HG02981 (cell line): ENCODE measurements around the gene MED8.
"Not testable (repeated sequence)": the region's sequence is repeated elsewhere in the genome, so short reads cannot be mapped to it uniquely, and the experiment has no call there.

ENCODE experiments used
- ATAC-seq: cut with Tn5 transposase; IDR thresholded peaks from one replicate; pipeline ENCODE4 v1.9.1; 2021; ENCODE audit warnings: mild to moderate bottlenecking, moderate library complexity; ENCODE audit not compliant: unreplicated experiment

Gene MED8

GRCh38 chr1:43421976-43422750, 32.6 kb upstream of the MED8 start:
- ATAC-seq = no peak

- ATAC-seq = no peak
Observed at GRCh38 chr1:43421396-43421795, 31.8 kb upstream of the MED8 start.

- ATAC-seq = no peak
Observed at GRCh38 chr1:43420874-43421273, 31.3 kb upstream of the MED8 start.

GRCh38 chr1:43419627-43420425, 30.2 kb upstream of the MED8 start:
- no peak for ATAC-seq

GRCh38 chr1:43418858-43419257, 29.3 kb upstream of the MED8 start:
- ATAC-seq = no peak

- no peak for ATAC-seq
Observed at GRCh38 chr1:43415901-43416300, 26.3 kb upstream of the MED8 start.

GRCh38 chr1:43414634-43415223, 25.1 kb upstream of the MED8 start:
- no peak for ATAC-seq

- not testable (repeated sequence) for ATAC-seq
Observed at GRCh38 chr1:43413426-43413825, 23.8 kb upstream of the MED8 start.

GRCh38 chr1:43410571-43410970, 21.0 kb upstream of the MED8 start:
- no peak for ATAC-seq

GRCh38 chr1:43405876-43406234, 16.3 kb upstream of the MED8 start:
- no peak for ATAC-seq

- no peak for ATAC-seq
Observed at GRCh38 chr1:43405219-43405875, 15.7 kb upstream of the MED8 start.

GRCh38 chr1:43404353-43404752, 14.8 kb upstream of the MED8 start:
- no peak for ATAC-seq

GRCh38 chr1:43402089-43402865, 12.7 kb upstream of the MED8 start:
- no peak for ATAC-seq

- not testable (repeated sequence) for ATAC-seq
Observed at GRCh38 chr1:43400441-43400840, 10.8 kb upstream of the MED8 start.

GRCh38 chr1:43398227-43398626, 8.6 kb upstream of the MED8 start:
- ATAC-seq = no peak

GRCh38 chr1:43396059-43396458, 6.5 kb upstream of the MED8 start:
- no peak for ATAC-seq

- ATAC-seq = no peak
Observed at GRCh38 chr1:43395523-43395922, 5.9 kb upstream of the MED8 start.

GRCh38 chr1:43392702-43393101, 3.1 kb upstream of the MED8 start:
- no peak for ATAC-seq

GRCh38 chr1:43388613-43389012, 987 bp downstream of the MED8 start:
- ATAC-seq = no peak

- no peak for ATAC-seq
Observed at GRCh38 chr1:43387976-43388599, 1.5 kb downstream of the MED8 start.
